Rectal smooth muscle tissue (tissue), 1 donor: ENCODE measurements around the gene KIF4A.
"Not testable (repeated sequence)": the region's sequence is repeated elsewhere in the genome, so short reads cannot be mapped to it uniquely, and the experiment has no call there.

Experiments
- H3K27ac ChIP-seq: one replicate; pipeline ENCODE4 v1.7.0; 2013; ENCODE audit warnings: low read depth, low read length, inconsistent platforms
- H3K27me3 ChIP-seq: one replicate; pipeline ENCODE4 v1.7.0; 2013; ENCODE audit warnings: low read length; ENCODE audit not compliant: control insufficient read depth, insufficient read depth
- H3K36me3 ChIP-seq: one replicate; pipeline ENCODE4 v1.7.0; 2013; ENCODE audit warnings: low read length; ENCODE audit not compliant: control insufficient read depth, insufficient read depth
- H3K4me1 ChIP-seq: one replicate; pipeline ENCODE4 v1.7.0; 2013; ENCODE audit warnings: low read length; ENCODE audit not compliant: control insufficient read depth, insufficient read depth
- H3K4me3 ChIP-seq: one replicate; pipeline ENCODE4 v1.7.0; 2013; ENCODE audit warnings: low read length
- H3K9ac ChIP-seq: one replicate; pipeline ENCODE4 v1.7.0; 2013; ENCODE audit warnings: low read length

The KIF4A gene

DNA sequence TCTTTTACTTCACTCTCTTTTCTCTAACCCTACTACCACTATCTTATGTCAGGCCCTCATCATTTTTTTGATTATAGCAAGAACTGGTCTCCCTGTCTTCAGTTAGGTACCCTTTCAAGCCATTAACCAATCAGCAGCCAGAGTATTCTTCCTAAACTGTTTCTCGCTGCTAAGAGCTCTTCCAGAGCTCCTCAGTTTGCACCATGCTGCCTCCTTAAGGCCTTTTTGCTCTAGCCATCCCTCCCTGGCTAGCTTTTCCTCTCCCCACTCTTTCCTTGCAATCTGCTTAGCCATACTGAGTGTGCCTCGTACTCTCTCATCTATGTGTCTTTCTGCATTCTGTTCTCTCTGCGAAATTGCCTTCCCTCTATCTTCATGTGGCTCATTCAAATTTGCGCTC, 32.9 kb downstream of the KIF4A start:
- H3K4me3 ChIP-seq: no peak overlapping the region
- no peaks in the 10 kb centered on the region for H3K36me3 ChIP-seq
- no peak overlapping the region for H3K27ac ChIP-seq
- no peaks in the 10 kb centered on the region for H3K27me3 ChIP-seq
- H3K9ac ChIP-seq: no peak overlapping the region
- no peaks in the 10 kb centered on the region for H3K4me1 ChIP-seq

GRCh38 chrX:70323628-70324027, 33.7 kb downstream of the KIF4A start:
- H3K36me3 ChIP-seq, H3K27me3 ChIP-seq, H3K27ac ChIP-seq, H3K9ac ChIP-seq, H3K4me3 ChIP-seq, H3K4me1 ChIP-seq: not testable (repeated sequence)

GRCh38 chrX:70324326-70324725, 34.4 kb downstream of the KIF4A start:
- Histone ChIP-seq H3K4me3 (no peak overlapping the region), H3K36me3 (no peaks in the 10 kb centered on the region), H3K4me1 (no peaks in the 10 kb centered on the region), H3K27ac (no peak overlapping the region), H3K9ac (no peak overlapping the region), H3K27me3 (no peaks in the 10 kb centered on the region)

DNA sequence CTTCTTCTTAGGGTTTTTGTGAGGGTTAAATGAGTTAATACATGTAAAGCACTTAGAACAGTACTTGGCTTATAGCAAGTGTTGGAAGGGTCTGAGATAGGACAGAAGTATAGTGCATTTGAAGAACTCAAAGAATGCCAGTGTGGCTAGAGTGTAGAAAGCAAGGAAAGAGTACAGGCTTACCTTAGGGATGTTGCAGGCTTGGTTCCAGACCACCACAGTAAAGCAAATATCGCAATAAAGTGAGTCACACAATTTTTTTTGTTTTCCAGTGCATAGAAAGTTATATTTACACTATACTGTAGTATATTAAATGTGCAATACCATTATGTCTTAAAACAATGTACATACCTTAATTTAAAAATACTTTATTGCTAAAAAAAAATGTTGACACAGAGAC, 41.3 kb downstream of the KIF4A start:
- Histone ChIP-seq H3K4me1 (no peaks in the 10 kb centered on the region), H3K36me3 (no peaks in the 10 kb centered on the region), H3K27me3 (no peaks in the 10 kb centered on the region), H3K27ac (no peak overlapping the region), H3K9ac (no peak overlapping the region), H3K4me3 (no peak overlapping the region)

DNA sequence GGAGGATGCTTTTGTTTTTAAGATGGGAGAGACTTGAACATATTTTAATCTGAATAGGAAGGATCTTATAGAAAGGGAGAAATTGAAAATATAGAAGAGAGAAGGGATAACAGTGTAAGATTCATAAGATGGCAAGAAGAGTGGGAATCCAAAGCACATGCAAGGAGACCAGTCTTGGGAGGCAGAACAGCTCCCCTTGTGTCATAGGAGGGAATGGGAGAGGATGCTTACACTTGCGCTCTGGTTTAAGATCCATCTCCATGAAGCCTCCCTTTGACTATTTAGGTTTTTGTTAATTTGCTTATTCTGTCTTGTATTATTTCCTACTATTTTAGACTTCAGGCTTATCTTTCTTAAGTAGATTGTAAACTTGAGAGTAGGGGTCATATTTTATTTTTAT, 42.7 kb downstream of the KIF4A start:
- Histone ChIP-seq H3K4me1 (no peaks in the 10 kb centered on the region), H3K27me3 (no peaks in the 10 kb centered on the region), H3K36me3 (no peaks in the 10 kb centered on the region), H3K27ac (no peak overlapping the region), H3K4me3 (no peak overlapping the region), H3K9ac (no peak overlapping the region)

GRCh38 chrX:70336767-70337166, 46.9 kb downstream of the KIF4A start:
- Histone ChIP-seq H3K9ac (no peak overlapping the region), H3K4me1 (no peaks in the 10 kb centered on the region), H3K27ac (no peak overlapping the region), H3K36me3 (no peaks in the 10 kb centered on the region), H3K27me3 (no peaks in the 10 kb centered on the region), H3K4me3 (no peak overlapping the region)

- Histone ChIP-seq H3K4me1 (no peaks in the 10 kb centered on the region), H3K4me3 (no peak overlapping the region), H3K27me3 (no peaks in the 10 kb centered on the region), H3K27ac (no peak overlapping the region), H3K36me3 (no peaks in the 10 kb centered on the region), H3K9ac (no peak overlapping the region)
Measured at GRCh38 chrX:70338290-70338689, 48.4 kb downstream of the KIF4A start.

DNA sequence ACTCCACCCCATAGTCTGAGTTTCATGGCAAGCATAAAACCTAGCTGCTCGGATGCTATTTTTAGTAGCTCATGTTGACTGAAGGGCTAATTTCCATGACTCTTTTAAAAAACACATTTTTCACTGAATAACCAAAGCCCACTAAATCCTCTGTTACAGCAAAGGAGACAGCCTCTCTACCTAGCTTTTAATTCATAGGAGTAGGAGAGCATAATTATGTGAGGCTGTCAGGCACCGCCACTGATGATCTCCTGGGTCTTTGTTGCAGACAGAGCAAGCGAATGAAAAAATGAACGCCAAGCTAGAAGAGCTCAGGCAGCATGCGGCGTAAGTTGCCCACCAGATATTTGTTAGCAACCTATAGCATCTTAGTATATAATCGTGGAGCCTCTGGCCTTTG, 53.5 kb downstream of the KIF4A start:
- no peak overlapping the region for H3K27ac ChIP-seq
- H3K4me1 ChIP-seq: no peaks in the 10 kb centered on the region
- H3K36me3 ChIP-seq: no peaks in the 10 kb centered on the region
- H3K9ac ChIP-seq: no peak overlapping the region
- no peaks in the 10 kb centered on the region for H3K27me3 ChIP-seq
- H3K4me3 ChIP-seq: no peak overlapping the region

DNA sequence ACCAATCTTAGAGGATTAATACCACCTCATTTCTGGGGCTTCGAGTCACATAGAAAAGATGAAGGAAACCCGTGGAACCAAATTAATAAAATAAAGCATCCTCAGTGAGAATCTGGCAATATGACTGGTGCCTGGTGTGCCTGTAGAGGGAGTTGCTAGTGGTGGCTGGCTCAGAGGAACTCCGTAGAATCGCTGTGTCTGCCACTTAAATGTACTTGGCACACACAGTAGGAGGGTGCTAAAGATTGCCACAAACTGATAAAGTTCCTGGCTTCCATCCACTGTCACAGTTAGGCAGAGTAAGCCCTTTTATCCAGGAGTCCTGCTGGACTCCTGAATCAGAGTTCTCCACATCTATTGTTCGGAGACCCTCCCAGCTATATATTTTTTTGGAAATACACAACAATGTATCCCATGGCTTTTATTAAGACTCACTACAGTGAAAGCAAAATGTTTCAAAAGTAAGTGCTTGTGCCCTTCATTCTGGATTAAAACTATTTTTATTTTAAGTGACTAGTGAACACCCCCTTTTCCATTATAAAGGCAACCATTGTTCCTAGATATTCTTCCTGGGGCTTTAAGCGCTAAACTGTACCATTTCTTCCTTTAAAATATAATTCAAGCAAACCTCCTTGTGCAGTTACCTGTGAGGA, 56.6 kb downstream of the KIF4A start:
- no peaks in the 10 kb centered on the region for H3K36me3 ChIP-seq
- H3K9ac ChIP-seq: no peak overlapping the region
- no peak overlapping the region for H3K27ac ChIP-seq
- no peaks in the 10 kb centered on the region for H3K4me1 ChIP-seq
- no peak overlapping the region for H3K4me3 ChIP-seq
- H3K27me3 ChIP-seq: no peaks in the 10 kb centered on the region

- H3K9ac ChIP-seq, H3K27ac ChIP-seq, H3K4me1 ChIP-seq, H3K27me3 ChIP-seq, H3K36me3 ChIP-seq, H3K4me3 ChIP-seq: not testable (repeated sequence)
Measured at GRCh38 chrX:70348825-70349224, 58.9 kb downstream of the KIF4A start.

DNA sequence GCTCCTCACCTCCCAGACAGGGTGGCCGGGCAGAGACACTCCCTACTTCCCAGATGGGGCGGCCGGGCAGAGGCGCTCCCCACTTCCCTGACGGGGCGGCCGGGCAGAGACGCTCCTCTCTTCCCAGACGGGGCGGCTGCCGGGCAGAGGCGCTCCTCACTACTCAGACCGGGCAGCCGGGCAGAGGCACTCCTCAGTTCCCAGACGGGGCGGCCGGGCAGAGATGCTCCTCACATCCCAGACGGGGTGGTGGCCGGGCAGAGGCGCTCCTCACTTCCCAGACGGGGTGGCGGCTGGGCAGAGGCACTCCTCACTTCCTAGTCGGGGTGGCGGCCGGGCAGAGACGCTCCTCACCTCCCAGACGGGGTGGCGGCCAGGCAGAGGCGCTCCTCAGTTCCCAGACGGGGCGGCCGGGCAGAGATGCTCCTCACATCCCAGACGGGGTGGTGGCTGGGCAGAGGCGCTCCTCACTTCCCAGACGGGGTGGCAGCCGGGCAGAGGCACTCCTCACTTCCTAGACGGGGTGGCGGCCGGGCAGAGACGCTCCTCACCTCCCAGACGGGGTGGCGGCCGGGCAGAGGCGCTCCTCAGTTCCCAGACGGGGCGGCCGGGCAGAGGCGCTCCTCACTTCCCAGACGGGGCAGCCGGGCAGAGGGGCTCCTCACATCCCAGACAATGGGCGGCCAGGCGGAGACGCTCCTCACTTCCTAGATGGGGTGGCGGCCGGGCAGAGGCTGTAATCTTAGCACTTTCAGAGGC, 59.6 kb downstream of the KIF4A start:
- H3K9ac ChIP-seq, H3K27me3 ChIP-seq, H3K4me1 ChIP-seq, H3K4me3 ChIP-seq, H3K27ac ChIP-seq, H3K36me3 ChIP-seq: not testable (repeated sequence)

- Histone ChIP-seq H3K4me3 (no peak overlapping the region), H3K36me3 (no peaks in the 10 kb centered on the region), H3K27me3 (no peaks in the 10 kb centered on the region), H3K9ac (no peak overlapping the region), H3K27ac (no peak overlapping the region), H3K4me1 (no peaks in the 10 kb centered on the region)
Measured at GRCh38 chrX:70352496-70352895, 62.6 kb downstream of the KIF4A start.

DNA sequence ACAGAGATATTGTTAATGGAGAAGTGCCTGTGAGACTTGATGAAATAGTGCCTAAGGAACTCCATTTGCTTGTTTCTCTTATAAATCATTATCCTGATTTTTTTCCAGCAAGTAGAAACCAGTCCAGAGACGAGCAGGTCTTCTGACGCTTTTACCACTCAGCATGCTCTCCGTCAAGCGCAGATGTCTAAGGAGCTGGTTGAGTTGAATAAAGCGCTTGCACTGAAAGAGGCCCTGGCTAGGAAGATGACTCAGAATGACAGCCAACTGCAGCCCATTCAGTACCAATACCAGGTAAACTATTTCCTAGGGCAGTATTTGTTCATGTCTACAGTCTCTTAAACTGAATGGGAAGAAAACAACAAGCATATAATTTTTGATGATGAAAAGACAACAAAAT, 63.6 kb downstream of the KIF4A start:
- Histone ChIP-seq H3K9ac (no peak overlapping the region), H3K27me3 (no peaks in the 10 kb centered on the region), H3K4me3 (no peak overlapping the region), H3K27ac (no peak overlapping the region), H3K4me1 (no peaks in the 10 kb centered on the region), H3K36me3 (no peaks in the 10 kb centered on the region)
